Stomach (tissue), 4 donors: ENCODE results near the gene TAF4.

Experiments used
- CTCF ChIP-seq, 7 experiments: fragments of 450-650 bp in 4 of 7; fragments of 200-600 bp in 3 of 7; sonication (generic) in 3 of 7; IDR thresholded peaks; one replicate each; pipeline ENCODE4 v1.5.1; 2016 to 2019; ENCODE audit warnings: antibody characterized with exemption in 7 of 7, control low read depth in 2 of 7, mild to moderate bottlenecking in 1 of 7
- EP300 ChIP-seq: sonication (generic); formaldehyde crosslinking; IDR thresholded peaks from one replicate; pipeline ENCODE4 v1.6.1; 2017; ENCODE audit warnings: antibody characterized with exemption
- POLR2A ChIP-seq, 4 donors: fragments of 450-650 bp; IDR thresholded peaks; one replicate each; pipeline ENCODE4 v1.6.1; 2016; ENCODE audit warnings: antibody characterized with exemption in 4 of 4, control low read depth in 2 of 4, mild to moderate bottlenecking in 1 of 4, moderate library complexity in 1 of 4

DNA sequence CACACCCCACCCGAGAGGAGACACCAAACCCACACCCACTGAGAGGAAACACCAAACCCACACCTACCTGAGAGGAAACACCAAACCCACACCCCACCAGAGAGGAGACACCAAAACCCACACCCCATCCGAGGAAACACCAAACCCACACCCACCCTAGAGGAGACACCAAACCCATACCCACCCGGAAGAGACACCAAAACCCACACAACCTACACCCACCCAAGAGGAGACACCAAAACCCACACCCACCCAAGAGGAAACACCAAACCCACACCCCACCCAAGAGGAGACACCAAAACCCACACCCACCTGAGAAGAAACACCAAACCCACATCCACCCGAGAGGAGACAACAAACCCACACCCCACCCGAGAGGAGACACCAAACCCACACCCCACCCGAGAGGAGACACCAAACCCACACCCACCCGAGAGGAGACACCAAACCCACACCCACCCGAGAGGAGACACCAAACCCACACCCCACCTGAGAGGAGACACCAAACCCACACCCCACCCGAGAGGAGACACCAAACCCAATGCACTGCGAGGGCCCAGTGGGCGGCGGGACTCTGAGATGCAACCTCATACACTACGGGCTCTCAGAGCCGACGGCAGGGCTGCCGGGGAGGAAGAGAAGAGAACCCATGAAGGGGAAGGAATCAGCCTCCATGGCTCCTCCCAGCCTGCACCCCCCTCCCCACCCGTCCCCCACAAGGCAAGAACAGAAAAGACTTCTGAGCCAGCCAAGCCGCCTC is 83.3 kb downstream of the TAF4 start:
- TF ChIP-seq EP300 = no peak
- no peak for TF ChIP-seq POLR2A (IDR thresholded peaks at IDR 0.05)
- TF ChIP-seq CTCF (IDR thresholded peaks at IDR 0.05) = no peak
